Activated CD8-positive, alpha-beta T cell treated with anti-CD3 and anti-CD28 coated beads for 36 hours (primary cell): ENCODE measurements around the gene BCL11B. TPM values are rescaled to one million over a fixed set of nuclear protein-coding genes. Genes with fewer than 3 reads are reported as not detected.
"Not testable (repeated sequence)": the region's sequence is repeated elsewhere in the genome, so short reads cannot be mapped to it uniquely, and the experiment has no call there.

Source experiments
- ATAC-seq: fragments of 200-7000 bp; cut with Tn5 transposase; one replicate; pipeline ENCODE4 v1.10.0; 2021; ENCODE audit warnings: mild to moderate bottlenecking, moderate library complexity
- CTCF ChIA-PET: fragments of 350-600 bp; sonication (Branson Sonifier 250); formaldehyde crosslinking; loops from one replicate; lab custom pipeline; 2021; ENCODE audit warnings: antibody characterized with exemption; lab: Charles Lee
- POLR2A ChIA-PET: fragments of 350-600 bp; sonication (Branson Sonifier 250); formaldehyde crosslinking; loops from one replicate; lab custom pipeline; 2021; ENCODE audit warnings: antibody characterized with exemption; lab: Charles Lee
- DNase-seq: peaks from one replicate; pipeline ENCODE4 v3.0.0-alpha.2; 2020
- H3K27ac Mint-ChIP-seq: one replicate; pipeline ENCODE4 v1.8.0; 2021; ENCODE audit warnings: mild to moderate bottlenecking, mixed read lengths
- H3K27me3 Mint-ChIP-seq: one replicate; pipeline ENCODE4 v1.8.0; 2021; ENCODE audit warnings: mixed read lengths
- H3K36me3 Mint-ChIP-seq: one replicate; pipeline ENCODE4 v1.8.0; 2021; ENCODE audit warnings: low read depth, mixed read lengths
- H3K4me1 Mint-ChIP-seq: one replicate; pipeline ENCODE4 v1.8.0; 2021; ENCODE audit warnings: low read depth, mixed read lengths
- H3K4me3 Mint-ChIP-seq: one replicate; pipeline ENCODE4 v1.8.0; 2021; ENCODE audit warnings: mild to moderate bottlenecking, moderate library complexity, mixed read lengths
- H3K9me3 Mint-ChIP-seq: one replicate; pipeline ENCODE4 v1.8.0; 2021; ENCODE audit warnings: mixed read lengths
- intact Hi-C: fragments of 100-400 bp; cut with micrococcal nuclease; formaldehyde crosslinking; loops from one replicate; pipeline ENCODE4 v1.10.0; 2022
- total RNA-seq, 2 experiments: library from RNA; stranded (reverse); gene quantifications; one replicate each; pipeline ENCODE4 v1.2.3, GENCODE V29; 2021
- TF ChIP-seq, protein P1 (sequence below): fragments of 200-600 bp; IDR thresholded peaks from one replicate; pipeline ENCODE4 v1.8.0; 2022; ENCODE audit warnings: antibody characterized with exemption, mild to moderate bottlenecking

The BCL11B gene
- total RNA-seq, 2 experiments from 2014 or later, result 48.5 to 53.0 TPM

DNA sequence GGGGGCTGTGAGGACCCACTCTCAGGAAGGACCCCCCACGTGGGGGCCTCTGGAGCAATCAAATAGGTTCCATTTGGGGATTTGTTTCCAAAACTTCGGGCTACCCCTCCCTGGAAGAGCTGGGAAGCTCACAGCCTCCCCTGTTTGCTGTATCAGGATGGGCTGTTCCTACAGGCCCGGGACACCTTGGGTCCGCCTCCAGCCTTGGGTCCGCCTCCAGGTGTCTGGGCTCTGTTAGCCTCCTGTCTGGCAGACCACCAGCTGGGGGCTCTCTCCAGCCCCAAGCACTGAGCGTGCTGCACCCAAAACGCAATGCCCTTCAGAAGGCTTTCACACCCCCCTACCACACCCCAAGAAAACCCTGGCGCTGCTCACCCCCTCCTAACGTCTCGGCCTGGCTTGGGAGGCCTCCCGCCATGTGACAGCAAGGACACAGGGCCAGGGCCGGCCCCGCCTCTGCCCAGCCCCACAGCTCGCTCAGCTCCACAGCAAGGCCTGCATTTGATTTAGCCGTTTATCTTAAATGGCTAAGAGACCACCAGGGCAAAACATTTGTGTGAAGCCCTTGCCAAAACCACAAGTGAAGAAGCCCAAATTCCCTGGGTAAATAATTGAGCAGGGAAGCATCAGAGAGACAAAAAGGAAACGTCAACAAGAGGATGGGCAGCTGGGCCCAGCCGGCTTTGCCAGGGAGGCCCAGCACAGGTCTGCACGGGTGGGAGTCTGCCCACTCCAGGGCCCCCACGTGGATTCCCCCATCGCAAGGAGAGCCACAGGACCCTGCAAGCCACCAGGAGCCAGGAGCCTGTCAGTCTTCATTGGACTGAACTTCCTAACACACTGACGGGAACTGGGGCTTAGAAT is 39.9 kb downstream of the BCL11B start:
- H3K27me3 Mint-ChIP-seq, result no peaks in the 10 kb centered on the region
- peak overlapping the region; percentile 99 for H3K27ac Mint-ChIP-seq
- peak overlapping the region; percentile 79 for H3K4me3 Mint-ChIP-seq
- DNase-seq (peak; percentile 73), ATAC-seq (peak; percentile 21)
- intact Hi-C loops, result loop anchor here (5.0 kb wide), 1 partner anchor 40 kb away; no protein-coding TSS in a partner anchor
- peaks cover 92% of the 10 kb centered on the region for H3K4me1 Mint-ChIP-seq
- TF ChIP-seq, protein P1, sequence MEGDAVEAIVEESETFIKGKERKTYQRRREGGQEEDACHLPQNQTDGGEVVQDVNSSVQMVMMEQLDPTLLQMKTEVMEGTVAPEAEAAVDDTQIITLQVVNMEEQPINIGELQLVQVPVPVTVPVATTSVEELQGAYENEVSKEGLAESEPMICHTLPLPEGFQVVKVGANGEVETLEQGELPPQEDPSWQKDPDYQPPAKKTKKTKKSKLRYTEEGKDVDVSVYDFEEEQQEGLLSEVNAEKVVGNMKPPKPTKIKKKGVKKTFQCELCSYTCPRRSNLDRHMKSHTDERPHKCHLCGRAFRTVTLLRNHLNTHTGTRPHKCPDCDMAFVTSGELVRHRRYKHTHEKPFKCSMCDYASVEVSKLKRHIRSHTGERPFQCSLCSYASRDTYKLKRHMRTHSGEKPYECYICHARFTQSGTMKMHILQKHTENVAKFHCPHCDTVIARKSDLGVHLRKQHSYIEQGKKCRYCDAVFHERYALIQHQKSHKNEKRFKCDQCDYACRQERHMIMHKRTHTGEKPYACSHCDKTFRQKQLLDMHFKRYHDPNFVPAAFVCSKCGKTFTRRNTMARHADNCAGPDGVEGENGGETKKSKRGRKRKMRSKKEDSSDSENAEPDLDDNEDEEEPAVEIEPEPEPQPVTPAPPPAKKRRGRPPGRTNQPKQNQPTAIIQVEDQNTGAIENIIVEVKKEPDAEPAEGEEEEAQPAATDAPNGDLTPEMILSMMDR, result no peak
- ChIA-PET POLR2A (interaction anchor here (1.0 to 23.8 kb wide), 8 partner anchors 11 to 45 kb away, joined by 3 to 496 read pairs (median 52); partner anchors contain the start of gene BCL11B), CTCF (interaction anchor here (0.8 to 17.6 kb wide), 8 partner anchors 9 to 44 kb away, joined by 3 to 189 read pairs (median 14); no protein-coding TSS in a partner anchor)
- no peaks in the 10 kb centered on the region for H3K9me3 Mint-ChIP-seq
- H3K36me3 Mint-ChIP-seq, result peaks cover 43% of the 10 kb centered on the region

DNA sequence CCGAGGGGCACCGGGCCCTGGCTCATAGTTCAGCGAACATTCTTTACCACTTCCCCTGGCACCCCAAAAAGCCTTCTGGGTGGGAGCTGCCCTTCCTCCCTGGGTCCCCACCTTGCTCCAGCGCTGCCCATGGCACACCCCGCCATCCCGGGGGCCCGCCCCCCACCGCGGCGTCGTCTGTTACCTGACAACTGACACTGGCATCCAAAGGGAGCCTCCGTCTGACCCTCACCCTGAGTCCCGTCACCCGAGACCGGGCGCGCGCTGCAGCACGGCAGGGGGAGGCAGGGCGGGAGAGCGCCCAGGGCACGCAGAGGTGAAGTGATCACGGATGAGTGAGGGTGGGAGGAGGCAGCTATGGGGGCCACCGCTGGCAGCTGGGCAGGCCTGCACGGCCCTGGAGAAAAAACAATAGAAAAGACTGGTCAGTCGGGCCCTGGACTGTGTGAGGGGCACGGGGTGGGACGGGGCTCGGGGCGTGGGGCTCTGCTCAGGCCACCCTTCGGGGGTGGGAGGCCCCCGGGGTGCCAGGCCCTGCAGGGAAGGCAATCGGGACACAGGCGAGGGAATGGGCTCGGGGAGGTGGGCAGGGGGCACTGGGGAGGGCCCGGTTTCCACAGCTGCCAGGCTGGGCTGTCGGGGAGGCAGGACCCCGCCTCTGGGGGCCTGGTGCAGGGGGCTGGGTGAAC is 40.7 kb downstream of the BCL11B start:
- Mint-ChIP-seq H3K9me3 (no peaks in the 10 kb centered on the region), H3K27me3 (no peaks in the 10 kb centered on the region), H3K4me3 (peak overlapping the region; percentile 79), H3K4me1 (peaks cover 92% of the 10 kb centered on the region), H3K36me3 (peaks cover 51% of the 10 kb centered on the region), H3K27ac (peak overlapping the region; percentile 99)
- CTCF ChIA-PET, result interaction anchor here (0.6 to 17.6 kb wide), 18 partner anchors 10 to 1090 kb away, joined by 3 to 189 read pairs (median 10); no protein-coding TSS in a partner anchor
- POLR2A ChIA-PET, result interaction anchor here (0.9 to 23.8 kb wide), 12 partner anchors 10 to 47 kb away, joined by 3 to 496 read pairs (median 15); partner anchors contain the start of gene BCL11B
- TF ChIP-seq, protein P1, result no peak
- DNase-seq, result no peak
- intact Hi-C loops, result loop anchor here (5.0 kb wide), 1 partner anchor 39 kb away; no protein-coding TSS in a partner anchor
- no peak for ATAC-seq

DNA sequence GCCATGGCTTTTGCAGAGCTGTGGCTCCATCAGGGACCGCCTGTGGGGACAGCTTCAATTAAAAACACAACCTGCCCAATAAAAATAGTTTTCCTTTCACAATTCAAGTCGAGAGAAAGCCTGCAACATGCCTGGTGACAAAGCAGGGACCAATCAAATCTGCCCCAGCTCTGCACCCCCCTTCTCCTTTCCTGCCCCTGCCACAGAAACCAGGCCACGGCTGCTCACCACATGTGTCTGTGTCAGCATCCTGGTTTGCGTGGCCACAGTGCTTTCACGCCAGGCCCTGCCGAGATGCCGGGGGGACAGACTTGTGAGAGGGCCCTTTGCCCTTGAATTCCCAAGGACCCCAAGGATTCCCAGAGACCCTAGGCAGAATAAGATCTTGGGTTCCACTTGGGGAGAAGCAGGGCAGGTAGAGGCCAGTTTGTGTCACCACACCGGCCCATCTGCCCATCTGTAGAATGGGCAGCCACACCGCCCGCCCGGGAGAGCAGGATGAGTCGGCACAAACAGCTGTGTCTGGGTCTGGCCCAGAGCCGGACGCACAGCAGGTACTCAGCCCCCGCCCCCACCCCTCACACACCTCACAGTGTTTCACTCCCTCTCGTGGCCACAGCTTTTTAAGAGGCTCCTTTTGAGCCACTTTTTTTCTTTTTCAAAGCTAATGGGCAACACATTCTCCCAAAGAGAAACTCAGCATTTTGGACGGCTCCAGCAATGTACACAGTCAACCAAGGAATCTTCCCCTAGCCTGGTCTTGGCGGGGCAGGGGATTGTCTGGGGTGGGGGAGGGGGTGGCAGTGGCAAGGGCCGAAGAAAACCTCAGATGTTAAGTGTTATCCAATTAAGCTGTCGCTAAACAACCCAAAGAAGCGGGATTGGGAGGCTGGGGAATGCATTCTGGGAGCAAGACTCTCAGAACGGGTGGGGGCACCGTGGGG is 41.5 kb downstream of the BCL11B start:
- ChIA-PET CTCF (interaction anchor here (0.6 to 17.6 kb wide), 18 partner anchors 9 to 1089 kb away, joined by 3 to 189 read pairs (median 8); no protein-coding TSS in a partner anchor), POLR2A (interaction anchor here (0.9 to 23.8 kb wide), 9 partner anchors 11 to 46 kb away, joined by 3 to 496 read pairs (median 35); partner anchors contain the start of gene BCL11B)
- peak; percentile 92 for DNase-seq
- Mint-ChIP-seq H3K4me3 (peak overlapping the region; percentile 79), H3K27ac (peak overlapping the region; percentile 99), H3K9me3 (no peaks in the 10 kb centered on the region), H3K27me3 (no peaks in the 10 kb centered on the region), H3K36me3 (peaks cover 57% of the 10 kb centered on the region), H3K4me1 (peaks cover 92% of the 10 kb centered on the region)
- intact Hi-C loops, result loop anchor here (5.0 kb wide), 1 partner anchor 38 kb away; no protein-coding TSS in a partner anchor
- TF ChIP-seq, protein P1, result peak; percentile 54
- ATAC-seq, result peak; percentile 62

DNA sequence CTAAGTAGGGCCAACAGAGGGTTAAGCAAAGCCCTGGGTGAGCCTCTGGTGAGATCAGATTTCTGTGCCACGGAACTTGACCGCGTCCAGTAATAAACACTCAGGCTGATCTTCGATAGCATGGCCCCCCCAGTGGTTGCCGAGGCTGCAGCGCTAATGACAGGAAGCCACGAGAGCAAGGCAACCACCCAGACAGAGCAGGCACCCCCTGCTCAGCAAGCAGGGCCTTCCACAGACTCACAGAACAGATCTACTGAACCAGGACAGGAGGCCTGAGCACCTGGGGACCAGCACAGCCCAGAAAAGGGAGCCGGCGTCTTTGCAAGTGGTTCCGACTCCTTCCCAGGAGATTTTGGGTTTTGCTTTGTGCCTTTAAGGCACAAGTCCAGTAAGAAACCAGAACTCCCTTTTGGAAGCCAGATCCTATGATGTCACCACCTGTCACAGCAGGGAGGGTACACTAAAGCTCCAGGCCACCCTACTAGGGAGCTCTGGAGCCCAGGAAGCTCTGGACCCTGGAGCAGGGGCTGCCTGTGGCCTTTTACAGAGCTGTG is 42.3 kb downstream of the BCL11B start:
- H3K36me3 Mint-ChIP-seq, result peaks cover 61% of the 10 kb centered on the region
- H3K4me1 Mint-ChIP-seq, result peaks cover 94% of the 10 kb centered on the region
- peak; percentile 59 for DNase-seq
- no peaks in the 10 kb centered on the region for H3K9me3 Mint-ChIP-seq
- H3K27me3 Mint-ChIP-seq, result no peaks in the 10 kb centered on the region
- peak overlapping the region; percentile 99 for H3K27ac Mint-ChIP-seq
- peak overlapping the region; percentile 79 for H3K4me3 Mint-ChIP-seq
- TF ChIP-seq, protein P1, result no peak
- CTCF ChIA-PET, result interaction anchor here (0.9 to 17.6 kb wide), 14 partner anchors 11 to 90 kb away, joined by 3 to 189 read pairs (median 12); no protein-coding TSS in a partner anchor
- intact Hi-C loops, result loop anchor here (5.0 kb wide), 1 partner anchor 37 kb away; no protein-coding TSS in a partner anchor
- POLR2A ChIA-PET, result interaction anchor here (1.3 to 23.8 kb wide), 9 partner anchors 11 to 1252 kb away, joined by 3 to 496 read pairs (median 35); partner anchors contain the start of gene BCL11B
- peak; percentile 14 for ATAC-seq

DNA sequence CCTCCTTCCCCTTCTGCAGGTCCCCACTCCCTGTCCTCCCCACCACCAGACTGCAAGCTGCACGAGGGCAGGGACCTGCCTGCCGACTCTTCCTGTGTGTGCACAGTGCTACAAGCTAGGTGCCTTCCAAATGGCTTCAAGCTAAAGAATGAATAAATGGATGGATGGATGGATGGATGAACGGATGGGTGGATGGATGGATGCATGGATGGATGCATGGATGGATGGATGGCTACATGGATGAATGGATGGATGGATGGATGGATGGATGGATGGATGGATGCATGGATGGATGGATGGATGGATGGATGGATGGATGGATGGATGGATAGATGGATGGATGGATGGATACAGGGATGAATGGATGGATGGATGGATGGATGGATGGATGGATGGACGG is 43.2 kb downstream of the BCL11B start:
- peak overlapping the region; percentile 99 for H3K27ac Mint-ChIP-seq
- H3K27me3 Mint-ChIP-seq, intact Hi-C loops, DNase-seq, ATAC-seq, H3K9me3 Mint-ChIP-seq: not testable (repeated sequence)
- ChIA-PET CTCF (interaction anchor here (0.9 to 17.6 kb wide), 9 partner anchors 10 to 91 kb away, joined by 3 to 189 read pairs (median 11); no protein-coding TSS in a partner anchor), POLR2A (interaction anchor here (1.2 to 23.8 kb wide), 6 partner anchors 12 to 1251 kb away, joined by 3 to 496 read pairs (median 58); partner anchors contain the start of gene BCL11B)
- H3K36me3 Mint-ChIP-seq, result peaks cover 66% of the 10 kb centered on the region
- H3K4me1 Mint-ChIP-seq, result peaks cover 94% of the 10 kb centered on the region
- H3K4me3 Mint-ChIP-seq, result peak overlapping the region; percentile 3
